Measurements from ENCODE around the gene IFT81. TPM values are rescaled to one million over a fixed set of nuclear protein-coding genes. Genes with fewer than 3 reads are reported as not detected.

Gene IFT81
- total and polyA plus RNA-seq, 5 donors from 2014 or later: 0.10 to 0.91 (median 0.14) TPM; not detected in 1

DNA sequence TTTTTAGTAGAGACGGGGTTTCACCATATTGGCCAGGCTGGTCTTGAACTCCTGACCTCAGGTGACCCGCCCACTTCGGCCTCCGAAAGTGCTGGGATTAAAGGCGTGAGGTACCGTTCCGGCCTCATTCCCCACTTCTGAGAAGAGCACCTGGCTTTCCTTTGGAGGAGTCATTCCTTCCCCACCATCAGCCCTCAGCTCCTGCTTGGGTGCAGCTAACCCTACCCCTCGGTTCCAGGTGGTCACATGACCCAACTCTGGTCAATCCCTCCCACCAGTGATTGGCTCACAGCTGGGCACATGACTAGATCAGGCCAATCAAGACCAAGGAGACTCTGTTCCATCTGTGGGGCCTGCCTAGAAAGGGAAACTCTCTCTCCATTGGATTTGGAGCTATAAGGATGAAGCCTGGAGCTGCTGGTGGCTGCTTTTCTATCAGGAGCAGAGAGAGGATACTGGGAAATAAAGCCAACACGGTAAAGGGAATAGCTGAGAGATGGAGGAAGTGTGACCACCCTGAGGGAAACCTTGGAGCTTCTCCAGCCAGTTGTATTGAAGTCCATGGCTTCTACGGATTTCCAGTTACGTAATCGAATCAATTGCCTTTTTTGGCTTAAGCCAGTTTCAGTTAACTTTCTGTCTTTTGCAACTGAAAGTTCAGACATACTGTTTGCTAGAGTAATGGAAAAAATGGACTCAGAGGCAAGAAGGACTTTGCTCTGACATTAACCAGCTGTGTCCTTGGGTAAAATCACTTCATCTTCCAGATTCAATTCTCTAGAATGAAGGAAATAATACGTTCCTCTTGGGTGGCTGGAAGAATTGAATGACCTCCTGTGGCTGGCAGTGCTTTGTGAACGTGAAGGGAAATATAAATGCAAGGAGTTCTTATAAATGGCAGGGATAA lies 19.7 kb upstream of the IFT81 start:
- no peaks in the 10 kb centered on the region for H3K36me3 Mint-ChIP-seq
- no peak overlapping the region for H3K27ac Mint-ChIP-seq
- Histone ChIP-seq H3K27ac (ENCODE audit: insufficient read depth, low read length, poor library complexity, severe bottlenecking) (no peak overlapping the region), H3K4me3 (ENCODE audit: low read depth, low read length) (no peak overlapping the region), H3K9me3 (ENCODE audit: control insufficient read depth in 2 of 2, low read length in 2 of 2) (no peaks in the 10 kb centered on the region), H3K36me3 (ENCODE audit: control insufficient read depth, insufficient read depth, low read length) (no peaks in the 10 kb centered on the region), H3K4me1 (ENCODE audit: control insufficient read depth, insufficient read depth, low read length, poor library complexity, severe bottlenecking) (peaks cover 3% of the 10 kb centered on the region), H3K27me3 (ENCODE audit: control insufficient read depth, insufficient read depth, low read length) (peaks cover 2% of the 10 kb centered on the region)
- peaks cover 6 to 14% (median 8%) of the 10 kb centered on the region in 4 donors for H3K4me1 Mint-ChIP-seq
- ATAC-seq (ENCODE audit: low read depth in 2 of 2): no peak
- DNase-seq: no peak
- no peak overlapping the region for H3K4me3 Mint-ChIP-seq
- H3K9me3 Mint-ChIP-seq: no peaks in the 10 kb centered on the region
- H3K27me3 Mint-ChIP-seq: peaks cover 6% of the 10 kb centered on the region

DNA sequence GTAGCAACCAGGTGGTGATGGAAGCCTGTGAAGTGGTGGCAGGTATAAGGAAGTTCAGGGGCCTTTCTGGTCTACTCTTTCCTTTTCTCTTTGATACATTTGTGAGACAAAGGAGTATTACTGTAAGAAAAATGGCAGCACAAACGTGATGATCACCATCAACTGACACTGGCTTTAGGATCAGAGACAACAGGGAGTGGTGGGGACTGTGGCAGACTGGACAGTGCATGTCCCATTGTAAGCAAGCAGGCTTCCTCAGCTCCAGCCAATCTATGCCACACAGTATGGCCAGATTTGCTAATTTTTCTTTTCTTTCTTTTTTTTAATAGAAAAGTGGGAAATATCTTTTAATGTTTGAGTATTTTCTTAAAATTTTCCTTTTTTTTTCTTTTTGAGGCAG lies 19.0 kb upstream of the IFT81 start:
- Histone ChIP-seq H3K27ac (ENCODE audit: insufficient read depth, low read length, poor library complexity, severe bottlenecking) (no peak overlapping the region), H3K4me1 (ENCODE audit: control insufficient read depth, insufficient read depth, low read length, poor library complexity, severe bottlenecking) (peaks cover 3% of the 10 kb centered on the region), H3K36me3 (ENCODE audit: control insufficient read depth, insufficient read depth, low read length) (no peaks in the 10 kb centered on the region), H3K4me3 (ENCODE audit: low read depth, low read length) (no peak overlapping the region), H3K27me3 (ENCODE audit: control insufficient read depth, insufficient read depth, low read length) (peaks cover 5% of the 10 kb centered on the region), H3K9me3 (ENCODE audit: control insufficient read depth in 2 of 2, low read length in 2 of 2) (no peaks in the 10 kb centered on the region)
- DNase-seq (no peak), ATAC-seq (ENCODE audit: low read depth in 2 of 2) (no peak)
- Mint-ChIP-seq H3K4me1 (peaks cover 4 to 11% (median 8%) of the 10 kb centered on the region in 4 donors), H3K27ac (no peak overlapping the region), H3K9me3 (peaks cover 0 to 2% (median 0%) of the 10 kb centered on the region in 7 donors), H3K27me3 (peaks cover 6% of the 10 kb centered on the region), H3K36me3 (no peaks in the 10 kb centered on the region), H3K4me3 (no peak overlapping the region)

DNA sequence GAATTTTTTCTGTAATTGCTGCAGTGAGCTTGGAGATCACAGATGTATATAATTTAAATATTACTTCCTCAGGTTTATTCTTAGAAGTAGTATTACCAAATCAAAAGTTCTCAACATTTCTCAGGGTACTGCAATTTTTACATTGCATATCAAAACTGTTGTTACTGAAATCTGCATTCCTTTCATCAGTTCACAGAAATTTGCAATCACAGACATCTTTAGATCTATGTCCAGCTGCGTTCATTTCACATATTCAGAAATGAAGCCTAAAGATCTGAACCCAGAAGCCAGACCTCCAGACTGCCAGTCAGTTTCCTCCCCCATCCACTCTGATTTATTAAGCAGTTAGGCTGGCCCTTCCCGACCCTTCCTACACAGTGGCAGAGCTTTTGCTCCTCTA lies 18.2 kb upstream of the IFT81 start:
- ATAC-seq (ENCODE audit: low read depth in 2 of 2): no peak

DNA sequence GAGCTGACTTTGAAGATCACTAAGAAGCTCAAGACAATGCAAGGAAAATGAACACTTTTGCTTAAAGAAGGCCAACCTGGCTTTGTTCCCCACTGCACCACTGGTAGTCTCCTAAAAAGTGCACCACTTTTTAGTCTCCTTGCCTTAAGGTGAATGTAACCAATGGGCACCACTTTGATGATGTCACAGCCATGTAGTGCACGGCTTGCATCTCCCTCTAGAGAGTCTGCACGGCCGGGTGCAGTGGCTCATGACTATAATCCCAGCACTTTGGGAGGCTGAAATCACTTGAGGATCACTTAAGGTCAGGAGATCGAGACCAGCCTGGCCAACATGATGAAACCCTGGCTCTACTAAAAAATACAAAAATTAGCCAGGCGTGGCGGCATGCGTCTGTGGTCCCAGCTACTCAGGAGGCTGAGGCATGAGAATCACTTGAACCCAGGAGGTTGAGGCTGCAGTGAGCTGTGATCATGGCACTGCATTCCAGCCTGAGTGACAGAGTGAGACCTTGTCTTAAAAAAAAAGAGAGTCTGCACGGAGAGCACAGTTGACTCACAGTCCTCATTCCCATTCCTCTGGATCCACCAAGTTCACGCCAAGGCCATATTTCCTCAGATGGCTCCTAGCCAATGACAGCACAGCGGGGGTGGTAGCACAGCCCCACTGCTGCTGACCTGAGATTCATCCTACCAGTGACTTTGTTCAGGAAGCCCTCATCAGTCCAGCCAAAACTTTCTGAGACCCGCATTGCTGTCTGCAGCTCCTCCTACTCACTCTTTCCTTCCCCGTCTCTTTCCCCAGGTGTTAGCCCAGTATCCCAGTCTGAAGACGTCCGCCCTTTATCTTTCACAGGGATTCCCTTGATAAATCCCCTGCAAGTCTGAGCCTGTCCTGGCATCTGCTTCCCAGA lies 16.5 kb upstream of the IFT81 start:
- Histone ChIP-seq H3K36me3 (ENCODE audit: control insufficient read depth, insufficient read depth, low read length) (no peaks in the 10 kb centered on the region), H3K4me3 (ENCODE audit: low read depth, low read length) (no peak overlapping the region), H3K4me1 (ENCODE audit: control insufficient read depth, insufficient read depth, low read length, poor library complexity, severe bottlenecking) (no peaks in the 10 kb centered on the region), H3K9me3 (ENCODE audit: control insufficient read depth in 2 of 2, low read length in 2 of 2) (no peaks in the 10 kb centered on the region), H3K27ac (ENCODE audit: insufficient read depth, low read length, poor library complexity, severe bottlenecking) (no peak overlapping the region), H3K27me3 (ENCODE audit: control insufficient read depth, insufficient read depth, low read length) (peaks cover 5% of the 10 kb centered on the region)
- DNase-seq (no peak), ATAC-seq (ENCODE audit: low read depth in 2 of 2) (no peak)
- Mint-ChIP-seq H3K36me3 (no peaks in the 10 kb centered on the region), H3K4me3 (no peak overlapping the region), H3K4me1 (peaks cover 0 to 3% (median 0%) of the 10 kb centered on the region in 4 donors), H3K9me3 (peaks cover 0 to 3% (median 0%) of the 10 kb centered on the region in 7 donors), H3K27ac (peak overlapping the region in 1 of 3 donors; percentile 3), H3K27me3 (peaks cover 5% of the 10 kb centered on the region)

More for the DNA sequence above, 18.2 kb upstream of the IFT81 start:
- H3K27me3 ChIP-seq (ENCODE audit: control insufficient read depth, insufficient read depth, low read length): peaks cover 5% of the 10 kb centered on the region
- Mint-ChIP-seq H3K4me3 (no peak overlapping the region), H3K9me3 (peaks cover 0 to 3% (median 0%) of the 10 kb centered on the region in 7 donors), H3K27me3 (peaks cover 5% of the 10 kb centered on the region), H3K36me3 (no peaks in the 10 kb centered on the region), H3K4me1 (peaks cover 0 to 5% (median 3%) of the 10 kb centered on the region in 4 donors), H3K27ac (no peak overlapping the region)
- H3K4me3 ChIP-seq (ENCODE audit: low read depth, low read length): no peak overlapping the region
- no peaks in the 10 kb centered on the region for H3K4me1 ChIP-seq (ENCODE audit: control insufficient read depth, insufficient read depth, low read length, poor library complexity, severe bottlenecking)
- no peak overlapping the region for H3K27ac ChIP-seq (ENCODE audit: insufficient read depth, low read length, poor library complexity, severe bottlenecking)
- H3K9me3 ChIP-seq (ENCODE audit: control insufficient read depth in 2 of 2, low read length in 2 of 2): no peaks in the 10 kb centered on the region
- H3K36me3 ChIP-seq (ENCODE audit: control insufficient read depth, insufficient read depth, low read length): no peaks in the 10 kb centered on the region
- DNase-seq: no peak

DNA sequence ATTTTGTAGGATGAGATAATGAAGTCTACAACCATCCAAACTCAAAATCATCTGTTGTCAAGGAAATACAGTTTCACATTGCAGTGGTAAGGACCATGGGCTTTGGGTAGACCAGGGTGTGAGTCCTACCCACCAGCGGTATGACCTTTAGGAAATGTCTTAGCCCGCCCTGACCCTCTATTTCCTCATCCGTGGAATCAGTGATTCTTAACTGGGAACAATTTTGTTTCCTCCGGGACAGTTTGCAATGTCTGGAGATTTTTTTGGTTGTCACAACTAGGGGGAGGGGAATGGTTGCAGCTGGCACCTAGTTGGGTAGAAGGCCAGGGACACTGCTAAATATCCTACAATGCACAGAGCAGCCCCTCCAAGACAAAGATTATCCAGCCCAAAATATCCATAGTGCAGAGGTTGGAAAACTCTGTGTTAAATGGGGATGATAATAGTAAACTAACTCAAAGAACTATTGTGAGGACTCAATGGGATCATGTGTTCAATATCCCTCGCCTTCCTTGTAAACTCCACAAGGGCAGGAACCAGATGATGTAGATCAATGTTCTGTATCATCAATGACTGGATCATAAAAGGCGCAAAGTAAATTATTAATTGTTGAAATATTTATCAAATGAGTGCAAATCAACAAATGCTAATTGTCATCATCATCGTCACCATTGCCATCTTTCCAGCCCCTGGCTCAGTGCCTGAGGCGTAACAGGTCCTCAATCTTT lies 15.7 kb upstream of the IFT81 start:
- no peak for DNase-seq
- Mint-ChIP-seq H3K4me3 (no peak overlapping the region), H3K27ac (no peak overlapping the region), H3K36me3 (no peaks in the 10 kb centered on the region), H3K27me3 (peaks cover 10% of the 10 kb centered on the region), H3K4me1 (peaks cover 0 to 3% (median 0%) of the 10 kb centered on the region in 4 donors), H3K9me3 (peaks cover 0 to 3% (median 0%) of the 10 kb centered on the region in 7 donors)
- no peak overlapping the region for H3K27ac ChIP-seq (ENCODE audit: insufficient read depth, low read length, poor library complexity, severe bottlenecking)
- no peaks in the 10 kb centered on the region for H3K9me3 ChIP-seq (ENCODE audit: control insufficient read depth in 2 of 2, low read length in 2 of 2)
- no peaks in the 10 kb centered on the region for H3K36me3 ChIP-seq (ENCODE audit: control insufficient read depth, insufficient read depth, low read length)
- H3K4me1 ChIP-seq (ENCODE audit: control insufficient read depth, insufficient read depth, low read length, poor library complexity, severe bottlenecking): no peaks in the 10 kb centered on the region
- ATAC-seq (ENCODE audit: low read depth in 2 of 2): no peak
- no peak overlapping the region for H3K4me3 ChIP-seq (ENCODE audit: low read depth, low read length)
- H3K27me3 ChIP-seq (ENCODE audit: control insufficient read depth, insufficient read depth, low read length): peaks cover 5% of the 10 kb centered on the region

DNA sequence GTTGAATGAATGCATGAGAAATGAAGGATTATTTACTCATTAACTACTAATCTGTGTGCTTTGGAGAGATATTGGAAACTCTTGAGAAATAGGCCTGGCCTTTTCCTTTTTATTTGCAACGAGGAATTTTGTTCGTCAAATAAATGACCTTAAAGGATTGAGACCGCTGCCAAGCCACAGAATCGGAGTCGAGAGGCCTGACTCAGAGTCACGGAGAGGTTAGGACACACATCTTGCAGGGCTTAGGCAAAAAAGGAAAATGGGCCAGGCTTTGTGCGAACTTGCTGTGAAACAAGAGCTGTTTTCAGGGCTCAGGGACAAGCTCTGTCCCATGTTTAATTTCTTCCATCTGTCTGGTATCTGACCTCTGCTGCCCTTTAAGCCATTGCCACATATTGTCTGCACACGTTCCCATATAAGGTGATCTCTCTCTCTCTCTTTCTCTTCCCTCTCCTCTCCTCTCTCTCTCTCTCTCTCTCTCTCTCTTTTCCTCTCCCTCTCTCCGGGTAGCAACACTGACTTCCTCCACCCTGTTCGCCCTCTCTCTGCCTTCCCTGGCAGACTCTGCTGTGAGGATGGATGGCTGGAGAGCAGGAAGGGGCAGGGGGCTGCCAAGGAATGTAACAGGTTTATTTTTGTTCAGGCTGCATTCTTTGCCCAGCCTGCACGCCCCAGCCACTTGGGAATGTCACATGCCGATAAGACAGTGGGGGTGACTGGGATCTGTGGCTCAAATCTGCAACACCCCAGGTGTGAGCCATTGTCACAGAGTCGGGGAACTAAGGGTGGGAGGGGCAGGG lies 14.9 kb upstream of the IFT81 start:
- Histone ChIP-seq H3K27ac (ENCODE audit: insufficient read depth, low read length, poor library complexity, severe bottlenecking) (no peak overlapping the region), H3K4me1 (ENCODE audit: control insufficient read depth, insufficient read depth, low read length, poor library complexity, severe bottlenecking) (no peaks in the 10 kb centered on the region), H3K9me3 (ENCODE audit: control insufficient read depth in 2 of 2, low read length in 2 of 2) (no peaks in the 10 kb centered on the region), H3K27me3 (ENCODE audit: control insufficient read depth, insufficient read depth, low read length) (peaks cover 5% of the 10 kb centered on the region), H3K36me3 (ENCODE audit: control insufficient read depth, insufficient read depth, low read length) (no peaks in the 10 kb centered on the region), H3K4me3 (ENCODE audit: low read depth, low read length) (no peak overlapping the region)
- Mint-ChIP-seq H3K9me3 (peaks cover 0 to 3% (median 0%) of the 10 kb centered on the region in 7 donors), H3K36me3 (no peaks in the 10 kb centered on the region), H3K27me3 (peaks cover 10% of the 10 kb centered on the region), H3K4me3 (no peak overlapping the region), H3K4me1 (peaks cover 0 to 3% (median 0%) of the 10 kb centered on the region in 4 donors), H3K27ac (peak overlapping the region in 1 of 3 donors; percentile 44)
- DNase-seq (no peak), ATAC-seq (ENCODE audit: low read depth in 2 of 2) (no peak)

Measured in CD4-positive, CD25-positive, alpha-beta regulatory T cell (primary cell).